ENCODE data around the gene NRXN3.

Gene NRXN3

DNA sequence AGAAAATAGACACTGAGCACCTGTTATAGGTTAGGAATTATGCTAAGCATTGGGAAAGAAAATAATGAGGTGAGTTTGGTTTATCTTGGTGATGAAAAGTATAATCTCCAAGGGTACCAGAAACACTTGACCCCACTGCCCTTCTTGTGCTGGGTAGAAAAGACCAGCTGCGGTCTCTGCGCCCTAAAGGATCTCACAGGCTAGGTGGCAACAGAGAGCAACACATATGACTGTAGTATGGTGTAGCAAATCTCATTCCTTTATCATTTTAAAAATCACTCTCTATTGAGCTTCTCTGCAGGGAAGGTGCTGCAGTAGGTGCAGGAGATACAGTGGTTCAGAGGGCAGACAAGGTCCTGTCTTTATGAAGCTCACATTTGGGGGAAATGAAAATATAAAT is 26.1 kb downstream of the NRXN3 start:
- TF ChIP-seq, protein P1, sequence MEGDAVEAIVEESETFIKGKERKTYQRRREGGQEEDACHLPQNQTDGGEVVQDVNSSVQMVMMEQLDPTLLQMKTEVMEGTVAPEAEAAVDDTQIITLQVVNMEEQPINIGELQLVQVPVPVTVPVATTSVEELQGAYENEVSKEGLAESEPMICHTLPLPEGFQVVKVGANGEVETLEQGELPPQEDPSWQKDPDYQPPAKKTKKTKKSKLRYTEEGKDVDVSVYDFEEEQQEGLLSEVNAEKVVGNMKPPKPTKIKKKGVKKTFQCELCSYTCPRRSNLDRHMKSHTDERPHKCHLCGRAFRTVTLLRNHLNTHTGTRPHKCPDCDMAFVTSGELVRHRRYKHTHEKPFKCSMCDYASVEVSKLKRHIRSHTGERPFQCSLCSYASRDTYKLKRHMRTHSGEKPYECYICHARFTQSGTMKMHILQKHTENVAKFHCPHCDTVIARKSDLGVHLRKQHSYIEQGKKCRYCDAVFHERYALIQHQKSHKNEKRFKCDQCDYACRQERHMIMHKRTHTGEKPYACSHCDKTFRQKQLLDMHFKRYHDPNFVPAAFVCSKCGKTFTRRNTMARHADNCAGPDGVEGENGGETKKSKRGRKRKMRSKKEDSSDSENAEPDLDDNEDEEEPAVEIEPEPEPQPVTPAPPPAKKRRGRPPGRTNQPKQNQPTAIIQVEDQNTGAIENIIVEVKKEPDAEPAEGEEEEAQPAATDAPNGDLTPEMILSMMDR (IDR thresholded peaks at IDR 0.05; ENCODE audit: control extremely low read depth, extremely low read depth, low read depth, missing control alignments): no peak
- ChIA-PET CTCF (no interaction called here), POLR2A (no interaction called here)
- no peak for DNase-seq (ENCODE audit: extremely low spot score)

DNA sequence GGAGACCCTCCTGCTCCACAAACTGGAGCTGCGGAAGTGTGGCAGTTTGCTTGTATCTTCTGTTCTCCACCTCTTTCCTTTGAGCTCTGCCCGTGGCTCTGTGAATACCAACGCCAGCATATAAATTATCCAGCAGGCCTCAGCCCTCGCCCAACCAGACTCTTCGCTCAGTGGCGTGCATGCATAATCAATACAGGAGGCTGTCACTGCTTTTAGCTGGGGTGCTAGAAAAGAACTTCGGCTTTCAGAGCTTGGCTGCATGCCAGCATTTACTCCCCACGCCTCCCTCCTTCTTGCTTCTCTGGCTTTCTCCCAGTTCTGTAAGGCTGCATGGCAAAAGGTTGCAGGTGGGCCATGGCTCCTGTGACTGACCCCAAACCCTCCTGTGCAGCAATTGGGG is 26.9 kb downstream of the NRXN3 start:
- DNase-seq (ENCODE audit: extremely low spot score): no peak
- ChIA-PET CTCF (no interaction called here), POLR2A (no interaction called here)
- TF ChIP-seq, protein P1 (IDR thresholded peaks at IDR 0.05; ENCODE audit: control extremely low read depth, extremely low read depth, low read depth, missing control alignments): no peak

DNA sequence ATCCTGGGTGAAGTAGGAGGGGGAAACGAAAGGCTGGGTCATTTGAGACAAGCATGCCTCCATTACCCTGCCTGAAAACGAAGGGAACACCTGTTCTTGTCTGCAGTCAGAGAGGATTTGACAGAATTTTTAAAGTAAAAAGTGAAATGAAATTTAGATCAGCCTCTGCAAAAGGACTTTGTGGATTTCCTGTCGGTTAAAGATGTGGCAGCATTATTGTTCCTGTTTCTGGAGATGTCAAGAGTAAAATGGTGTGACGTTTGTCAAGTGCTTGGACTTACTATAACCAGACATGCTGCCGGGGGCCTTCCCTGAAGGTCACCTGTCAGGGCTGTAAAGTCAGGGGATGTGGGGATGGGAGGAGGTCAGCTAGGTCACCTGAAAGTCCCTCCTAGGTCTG is 32.0 kb downstream of the NRXN3 start:
- POLR2A ChIA-PET: no interaction called here
- CTCF ChIA-PET: no interaction called here
- TF ChIP-seq, protein P1 (IDR thresholded peaks at IDR 0.05; ENCODE audit: control extremely low read depth, extremely low read depth, low read depth, missing control alignments): no peak
- DNase-seq (ENCODE audit: extremely low spot score): peak; percentile 15

DNA sequence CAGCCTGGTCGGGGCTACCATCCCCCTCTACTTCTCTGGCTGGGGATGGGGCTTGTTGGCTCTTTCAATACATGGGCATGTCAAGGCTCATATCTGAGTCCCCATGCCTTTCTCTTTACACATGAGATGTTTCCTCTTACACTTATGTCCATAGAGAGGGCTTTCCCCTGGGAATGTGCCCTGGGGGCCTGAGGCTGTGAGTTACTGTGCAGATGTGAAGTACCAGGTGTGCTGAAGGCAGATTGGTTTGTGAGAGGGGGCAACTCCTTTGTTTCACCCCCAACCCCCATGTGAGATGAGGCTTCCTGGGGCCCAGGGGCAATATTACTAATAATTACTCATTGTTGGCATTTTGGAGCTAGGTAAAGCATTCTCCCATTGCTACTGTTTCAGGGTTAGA is 32.8 kb downstream of the NRXN3 start:
- POLR2A ChIA-PET: no interaction called here
- TF ChIP-seq, protein P1 (IDR thresholded peaks at IDR 0.05; ENCODE audit: control extremely low read depth, extremely low read depth, low read depth, missing control alignments): no peak
- DNase-seq (ENCODE audit: extremely low spot score): no peak
- CTCF ChIA-PET: no interaction called here

DNA sequence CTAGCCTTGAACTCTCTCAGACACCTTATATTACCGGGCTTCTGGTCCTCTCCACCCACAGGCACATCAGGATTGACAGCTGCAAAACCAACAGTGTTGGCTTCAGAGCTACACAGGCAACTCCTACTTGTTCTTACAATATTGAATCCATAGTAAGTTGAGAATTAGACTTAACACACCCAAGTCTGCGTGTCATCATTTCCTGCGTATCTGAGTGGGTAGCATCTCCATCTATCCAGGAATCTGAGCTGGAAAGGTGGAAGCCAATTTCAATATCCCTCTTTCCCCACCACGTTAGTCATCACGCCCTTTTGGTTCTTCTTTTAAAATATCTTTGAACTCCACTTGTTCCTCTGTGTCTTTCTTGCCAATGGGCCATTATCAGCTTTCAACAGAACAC is 37.2 kb downstream of the NRXN3 start:
- DNase-seq (ENCODE audit: extremely low spot score): no peak
- TF ChIP-seq, protein P1 (IDR thresholded peaks at IDR 0.05; ENCODE audit: control extremely low read depth, extremely low read depth, low read depth, missing control alignments): no peak
- ChIA-PET POLR2A (no interaction called here), CTCF (interaction anchor here (1.6 kb wide), 1 partner anchor 21 kb away, joined by 3 read pairs; no protein-coding TSS in a partner anchor)

DNA sequence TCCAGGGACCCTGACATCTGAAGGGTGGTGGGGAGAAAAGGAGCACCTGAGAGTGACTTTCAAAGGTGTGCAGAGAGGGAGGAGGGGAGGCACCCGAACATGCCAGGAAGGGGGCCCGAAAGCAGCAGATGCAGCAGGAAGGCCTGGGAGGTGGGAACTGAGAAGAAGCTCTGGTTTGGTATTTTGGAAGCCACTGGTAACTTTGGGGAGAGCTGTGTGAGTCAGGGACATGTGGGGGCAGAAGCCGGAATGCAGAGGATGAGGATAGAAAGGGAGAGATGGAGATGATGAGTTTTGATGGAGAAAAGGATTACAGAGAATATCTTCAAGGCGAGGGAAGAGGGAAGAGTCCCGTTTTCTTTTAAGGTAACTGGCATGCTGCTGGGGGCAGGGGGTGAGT is 50.1 kb downstream of the NRXN3 start:
- ChIA-PET CTCF (no interaction called here), POLR2A (no interaction called here)
- TF ChIP-seq, protein P1 (IDR thresholded peaks at IDR 0.05; ENCODE audit: control extremely low read depth, extremely low read depth, low read depth, missing control alignments): no peak
- no peak for DNase-seq (ENCODE audit: extremely low spot score)

DNA sequence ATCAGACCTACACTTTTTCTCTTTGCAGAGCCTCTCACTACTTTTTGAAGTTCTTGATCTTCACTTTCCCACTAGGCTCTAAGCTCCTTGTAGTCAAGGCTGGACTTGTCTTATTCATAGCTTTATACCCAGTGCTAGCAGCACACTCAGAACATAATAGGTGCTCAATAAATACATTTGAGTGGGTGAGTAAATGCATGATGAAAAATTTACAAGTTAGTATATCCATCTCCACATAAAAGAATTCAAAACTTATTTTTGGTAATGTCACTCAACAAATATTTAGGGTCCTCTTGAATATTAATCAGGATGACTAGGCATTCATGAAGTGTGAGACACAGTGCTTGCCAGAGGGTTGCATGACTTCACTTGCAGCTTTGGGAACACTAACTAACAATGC is 52.6 kb downstream of the NRXN3 start:
- CTCF ChIA-PET: interaction anchor here (1.6 kb wide), 1 partner anchor 72 kb away, joined by 3 read pairs; no protein-coding TSS in a partner anchor
- POLR2A ChIA-PET: interaction anchor here (0.6 kb wide), 1 partner anchor 1597 kb away, joined by 7 read pairs; no protein-coding TSS in a partner anchor

More for the DNA sequence above, 52.6 kb downstream of the NRXN3 start:
- TF ChIP-seq, protein P1 (IDR thresholded peaks at IDR 0.05; ENCODE audit: control extremely low read depth, extremely low read depth, low read depth, missing control alignments): no peak
- no peak for DNase-seq (ENCODE audit: extremely low spot score)
